ENCODE results near the gene WBP2NL.

WBP2NL gene

GRCh38 chr22:41976961-41977566, 21.5 kb upstream of the WBP2NL start:
- no peak for TF ChIP-seq CTCF (IDR thresholded peaks at IDR 0.05; ENCODE audit: low read depth, low read length)
- Histone ChIP-seq H3K9me3 (no peaks in the 10 kb centered on the region), H3K27me3 (peaks cover 16% of the 10 kb centered on the region), H3K36me3 (no peaks in the 10 kb centered on the region), H3K4me1 (peaks cover 2% of the 10 kb centered on the region; the same call in 1 of the 2 replicates), H3K4me3 (ENCODE audit: low read depth, low read length) (peak overlapping the region; percentile 56)
- peak; percentile 51 for DNase-seq

- peaks cover 16% of the 10 kb centered on the region for H3K27me3 ChIP-seq
- H3K4me3 ChIP-seq (ENCODE audit: low read depth, low read length), result no peak overlapping the region
- no peak for TF ChIP-seq CTCF (IDR thresholded peaks at IDR 0.05; ENCODE audit: low read depth, low read length)
- H3K4me1 ChIP-seq, result peaks cover 2% of the 10 kb centered on the region; the same call in 1 of the 2 replicates
- no peaks in the 10 kb centered on the region for H3K9me3 ChIP-seq
- H3K36me3 ChIP-seq, result no peaks in the 10 kb centered on the region
- DNase-seq, result no peak
Measured at GRCh38 chr22:41978732-41979131, 19.9 kb upstream of the WBP2NL start.

GRCh38 chr22:41979423-41980250, 19.0 kb upstream of the WBP2NL start:
- Histone ChIP-seq H3K9me3 (no peaks in the 10 kb centered on the region), H3K27me3 (peaks cover 16% of the 10 kb centered on the region), H3K4me1 (peaks cover 2% of the 10 kb centered on the region; the same call in 1 of the 2 replicates), H3K4me3 (ENCODE audit: low read depth, low read length) (no peak overlapping the region), H3K36me3 (no peaks in the 10 kb centered on the region)
- no peak for DNase-seq
- TF ChIP-seq CTCF (IDR thresholded peaks at IDR 0.05; ENCODE audit: low read depth, low read length), result no peak

- no peak for DNase-seq
- no peak overlapping the region for H3K4me3 ChIP-seq (ENCODE audit: low read depth, low read length)
- no peaks in the 10 kb centered on the region for H3K9me3 ChIP-seq
- no peak for TF ChIP-seq CTCF (IDR thresholded peaks at IDR 0.05; ENCODE audit: low read depth, low read length)
- no peaks in the 10 kb centered on the region for H3K36me3 ChIP-seq
- no peaks in the 10 kb centered on the region for H3K4me1 ChIP-seq
- H3K27me3 ChIP-seq, result no peaks in the 10 kb centered on the region
Measured at GRCh38 chr22:41982865-41983264, 15.7 kb upstream of the WBP2NL start.

GRCh38 chr22:41983513-41984405, 14.8 kb upstream of the WBP2NL start:
- no peak for TF ChIP-seq CTCF (IDR thresholded peaks at IDR 0.05; ENCODE audit: low read depth, low read length)
- no peaks in the 10 kb centered on the region for H3K27me3 ChIP-seq
- H3K4me3 ChIP-seq (ENCODE audit: low read depth, low read length), result no peak overlapping the region
- no peak for DNase-seq
- H3K9me3 ChIP-seq, result no peaks in the 10 kb centered on the region
- no peaks in the 10 kb centered on the region for H3K36me3 ChIP-seq
- H3K4me1 ChIP-seq, result no peaks in the 10 kb centered on the region

Data from BE2C (cell line).